Prostate gland (tissue), 2 donors: ENCODE results near the gene SASH1. TPM values are rescaled to one million over a fixed set of nuclear protein-coding genes. Genes with fewer than 3 reads are reported as not detected.

Experiments
- DNase-seq: peaks from one replicate; pipeline ENCODE4 v3.0.0-alpha.2; 2019; ENCODE audit warnings: low spot score
- H3K27ac ChIP-seq, 2 donors: fragments of 200-600 bp; sonication (generic); 2 replicates each; pipeline ENCODE4 v1.5.1; 2017 to 2019
- H3K27me3 ChIP-seq: fragments of 200-600 bp; sonication (generic); replicated peaks from 2 replicates; pipeline ENCODE4 v1.5.1; 2019; ENCODE audit not compliant: insufficient read depth
- H3K36me3 ChIP-seq, 2 donors: fragments of 200-600 bp; sonication (generic); 1 replicate in 1 of 2; 2 replicates in 1 of 2; pipeline versions ENCODE4 v1.5.1 to v1.8.1; 2017 to 2019
- H3K4me1 ChIP-seq: fragments of 200-600 bp; sonication (generic); replicated peaks from 2 replicates; pipeline ENCODE4 v1.5.1; 2019
- H3K4me3 ChIP-seq, 2 donors: fragments of 200-600 bp; sonication (generic); 2 replicates each; pipeline ENCODE4 v1.5.1; 2017 to 2019
- H3K9me3 ChIP-seq: fragments of 200-600 bp; sonication (generic); 2 replicates; pipeline ENCODE4 v1.5.1; 2017
- CTCF ChIP-seq, 4 experiments: fragments of 200-600 bp in 2 of 4; fragments of 450-650 bp in 2 of 4; sonication (generic) in 2 of 4; IDR thresholded peaks; 1 replicate in 3 of 4; 2 replicates in 1 of 4; pipeline ENCODE4 v1.5.1; 2016 to 2019; ENCODE audit warnings: antibody characterized with exemption in 4 of 4, mild to moderate bottlenecking in 2 of 4, moderate library complexity in 2 of 4
- POLR2A ChIP-seq: fragments of 450-650 bp; IDR thresholded peaks from one replicate; pipeline ENCODE4 v1.6.1; 2016; ENCODE audit warnings: antibody characterized with exemption, mild to moderate bottlenecking
- POLR2AphosphoS5 ChIP-seq: sonication (generic); formaldehyde crosslinking; IDR thresholded peaks from one replicate; pipeline ENCODE4 v1.6.1; 2017; ENCODE audit warnings: antibody characterized with exemption
- WGBS: methylation state at CpG from one replicate; pipeline ENCODE4 v1.1.5; 2018; 5-methylcytosine and 5-hydroxymethylcytosine counted together
- intact Hi-C: fragments of 100-400 bp; cut with DNase I; formaldehyde crosslinking; loops from one replicate; pipeline ENCODE4 v1.14.2; 2022
- total RNA-seq, 2 donors: library from RNA; depleted of rRNA; stranded (reverse); fragments of >200 nt; gene quantifications; one replicate each; pipeline ENCODE4 v1.1.0, GENCODE V29; 2016

The SASH1 gene
- total RNA-seq, 2 donors from 2014 or later = 34.3 to 48.6 TPM

- WGBS = 94% methylated on average over 13 of the region's 13 CpGs
- no peak for TF ChIP-seq CTCF (IDR thresholded peaks at IDR 0.05)
- no peak for TF ChIP-seq POLR2AphosphoS5
- no peak for TF ChIP-seq POLR2A
Measured at GRCh38 chr6:148532698-148533097, 190.1 kb downstream of the SASH1 start.

DNA sequence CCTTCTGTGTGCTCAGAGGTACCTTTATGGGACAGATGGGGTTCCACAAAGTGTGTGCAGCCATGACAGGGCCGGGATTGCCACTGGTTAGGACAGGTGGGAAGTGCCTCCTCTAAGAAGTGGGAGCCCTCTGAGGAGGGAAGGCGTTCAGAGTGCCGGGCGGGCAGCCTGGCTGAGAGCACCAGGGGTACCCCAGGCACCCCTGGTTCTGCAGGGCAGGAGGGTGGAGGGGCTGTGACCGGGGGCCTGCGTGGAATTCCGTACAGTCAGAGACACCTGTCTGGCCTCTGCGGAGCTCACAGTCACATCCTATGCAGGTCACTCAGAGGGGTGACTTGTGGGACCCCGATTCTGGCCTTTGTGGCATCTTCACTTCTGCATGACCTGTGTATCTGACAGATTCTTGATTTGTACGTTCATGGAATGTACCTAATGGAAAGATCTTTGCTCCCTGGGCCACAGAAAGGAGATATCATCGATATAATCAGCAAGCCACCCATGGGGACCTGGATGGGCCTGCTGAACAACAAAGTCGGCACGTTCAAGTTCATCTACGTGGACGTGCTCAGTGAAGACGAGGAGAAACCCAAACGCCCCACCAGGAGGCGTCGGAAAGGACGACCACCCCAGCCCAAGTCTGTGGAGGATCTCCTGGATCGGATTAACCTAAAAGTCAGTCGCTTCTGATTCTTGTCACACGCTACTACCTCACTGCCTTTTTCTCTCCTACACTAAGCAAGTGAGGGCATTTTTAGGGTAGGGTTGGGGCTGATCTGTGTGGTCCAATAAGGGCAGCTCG lies 190.9 kb downstream of the SASH1 start:
- H3K27ac ChIP-seq = peak overlapping the region in 1 of 2 donors; percentile 17
- intact Hi-C loops = no loop called here
- TF ChIP-seq CTCF (IDR thresholded peaks at IDR 0.05) (no peak), POLR2A (no peak), POLR2AphosphoS5 (no peak)
- 93% methylated on average over 24 of the region's 24 CpGs for WGBS
- H3K9me3 ChIP-seq = no peaks in the 10 kb centered on the region
- H3K4me3 ChIP-seq = no peak overlapping the region
- DNase-seq = no peak
- H3K27me3 ChIP-seq = no peaks in the 10 kb centered on the region
- no peaks in the 10 kb centered on the region for H3K4me1 ChIP-seq
- peaks cover 0 to 7% of the 10 kb centered on the region in 2 donors for H3K36me3 ChIP-seq

More at GRCh38 chr6:148532698-148533097, 190.1 kb downstream of the SASH1 start:
- Histone ChIP-seq H3K27me3 (no peaks in the 10 kb centered on the region), H3K27ac (no peak overlapping the region), H3K4me1 (no peaks in the 10 kb centered on the region), H3K4me3 (no peak overlapping the region), H3K36me3 (peaks cover 0 to 7% of the 10 kb centered on the region in 2 donors), H3K9me3 (no peaks in the 10 kb centered on the region)
- DNase-seq = no peak
- intact Hi-C loops = no loop called here

- no peak for TF ChIP-seq CTCF (IDR thresholded peaks at IDR 0.05)
- TF ChIP-seq POLR2A = no peak
- no peak for TF ChIP-seq POLR2AphosphoS5
- H3K9me3 ChIP-seq = no peaks in the 10 kb centered on the region
- no peak overlapping the region for H3K4me3 ChIP-seq
- 84% methylated on average over 6 of the region's 6 CpGs for WGBS
- peaks cover 0 to 7% of the 10 kb centered on the region in 2 donors for H3K36me3 ChIP-seq
- H3K4me1 ChIP-seq = no peaks in the 10 kb centered on the region
- H3K27me3 ChIP-seq = no peaks in the 10 kb centered on the region
- DNase-seq = no peak
- intact Hi-C loops = no loop called here
- H3K27ac ChIP-seq = no peak overlapping the region
Measured at GRCh38 chr6:148534871-148535270, 192.2 kb downstream of the SASH1 start.

DNA sequence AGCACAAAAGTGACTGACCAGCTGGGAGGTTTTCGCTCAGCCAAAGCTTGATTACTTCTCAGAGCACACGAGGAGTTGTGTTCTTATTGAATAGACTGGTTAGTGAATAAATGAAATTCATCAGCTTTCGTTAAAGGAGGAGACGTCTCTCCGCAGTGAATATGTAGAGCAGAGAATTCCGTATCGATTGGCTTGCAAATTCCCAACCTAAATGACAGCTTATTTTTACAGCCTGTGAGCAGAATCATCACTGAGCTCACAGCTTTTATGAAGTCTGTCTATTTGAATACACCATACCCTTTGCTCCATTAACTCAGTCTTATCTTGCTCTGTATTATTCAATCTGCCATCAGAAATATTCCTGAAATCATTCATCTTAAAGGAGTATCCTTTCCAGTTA lies 192.7 kb downstream of the SASH1 start:
- no peaks in the 10 kb centered on the region for H3K9me3 ChIP-seq
- no peak for TF ChIP-seq POLR2A
- TF ChIP-seq CTCF (IDR thresholded peaks at IDR 0.05) = no peak
- TF ChIP-seq POLR2AphosphoS5 = no peak
- intact Hi-C loops = no loop called here
- H3K4me3 ChIP-seq = no peak overlapping the region
- no peak overlapping the region for H3K27ac ChIP-seq
- peaks cover under 1 to 7% of the 10 kb centered on the region in 2 donors for H3K36me3 ChIP-seq
- H3K4me1 ChIP-seq = no peaks in the 10 kb centered on the region
- H3K27me3 ChIP-seq = no peaks in the 10 kb centered on the region
- no peak for DNase-seq
- WGBS = 92% methylated on average over 7 of the region's 7 CpGs

GRCh38 chr6:148535976-148536375 lies 193.3 kb downstream of the SASH1 start:
- Histone ChIP-seq H3K27me3 (no peaks in the 10 kb centered on the region), H3K4me3 (no peak overlapping the region), H3K27ac (no peak overlapping the region), H3K36me3 (peaks cover 2 to 7% of the 10 kb centered on the region in 2 donors), H3K4me1 (no peaks in the 10 kb centered on the region), H3K9me3 (no peaks in the 10 kb centered on the region)
- intact Hi-C loops = no loop called here
- DNase-seq = no peak
- WGBS = 86% methylated on average over 3 of the region's 3 CpGs
- no peak for TF ChIP-seq CTCF (IDR thresholded peaks at IDR 0.05)
- TF ChIP-seq POLR2AphosphoS5 = no peak
- no peak for TF ChIP-seq POLR2A
